HG02870 (cell line): ENCODE results near the gene PTPN23.

Experiments used
- ATAC-seq: cut with Tn5 transposase; IDR thresholded peaks from one replicate; pipeline ENCODE4 v1.9.1; 2021; ENCODE audit warnings: mild to moderate bottlenecking, moderate library complexity; ENCODE audit not compliant: unreplicated experiment

PTPN23 gene

DNA sequence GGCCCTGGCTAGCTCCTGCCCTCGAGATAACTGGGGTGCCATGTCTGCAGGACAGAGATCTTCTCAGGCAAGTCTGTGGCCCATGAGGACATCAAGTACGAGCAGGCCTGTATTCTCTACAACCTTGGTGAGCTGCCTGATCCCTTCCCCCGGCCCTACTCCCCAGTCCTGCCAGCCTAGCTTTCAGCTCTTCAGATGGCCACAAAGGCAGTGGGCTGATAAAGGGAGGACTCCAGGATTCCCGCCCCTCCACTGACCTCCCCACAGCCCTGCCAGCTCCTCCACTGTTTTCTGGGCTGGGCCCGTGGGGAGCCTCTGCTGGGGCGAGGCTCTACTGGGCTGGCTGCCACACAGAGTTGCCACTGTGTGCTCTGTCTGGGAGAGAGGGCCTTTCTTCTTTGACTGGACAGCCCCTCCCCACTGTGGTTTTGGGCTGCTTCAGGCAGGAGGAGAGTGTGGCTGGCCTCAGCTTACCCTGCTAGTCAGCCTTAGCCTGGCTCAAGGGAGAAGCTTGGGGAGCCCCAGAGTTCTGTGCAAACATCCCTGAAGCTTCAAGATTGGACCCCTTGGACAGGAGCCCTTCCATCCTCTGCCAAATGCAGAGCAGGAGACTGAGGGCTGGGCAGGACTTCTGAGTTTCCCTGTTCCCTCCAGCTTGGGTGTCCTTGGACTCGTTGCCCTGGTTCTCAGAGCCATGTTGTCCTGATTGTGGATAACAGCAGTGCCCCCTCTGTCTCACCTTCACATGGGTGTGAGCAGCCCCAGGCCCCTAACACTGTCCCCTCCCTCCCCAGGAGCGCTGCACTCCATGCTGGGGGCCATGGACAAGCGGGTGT is 24.4 kb downstream of the PTPN23 start:
- ATAC-seq, result no peak

DNA sequence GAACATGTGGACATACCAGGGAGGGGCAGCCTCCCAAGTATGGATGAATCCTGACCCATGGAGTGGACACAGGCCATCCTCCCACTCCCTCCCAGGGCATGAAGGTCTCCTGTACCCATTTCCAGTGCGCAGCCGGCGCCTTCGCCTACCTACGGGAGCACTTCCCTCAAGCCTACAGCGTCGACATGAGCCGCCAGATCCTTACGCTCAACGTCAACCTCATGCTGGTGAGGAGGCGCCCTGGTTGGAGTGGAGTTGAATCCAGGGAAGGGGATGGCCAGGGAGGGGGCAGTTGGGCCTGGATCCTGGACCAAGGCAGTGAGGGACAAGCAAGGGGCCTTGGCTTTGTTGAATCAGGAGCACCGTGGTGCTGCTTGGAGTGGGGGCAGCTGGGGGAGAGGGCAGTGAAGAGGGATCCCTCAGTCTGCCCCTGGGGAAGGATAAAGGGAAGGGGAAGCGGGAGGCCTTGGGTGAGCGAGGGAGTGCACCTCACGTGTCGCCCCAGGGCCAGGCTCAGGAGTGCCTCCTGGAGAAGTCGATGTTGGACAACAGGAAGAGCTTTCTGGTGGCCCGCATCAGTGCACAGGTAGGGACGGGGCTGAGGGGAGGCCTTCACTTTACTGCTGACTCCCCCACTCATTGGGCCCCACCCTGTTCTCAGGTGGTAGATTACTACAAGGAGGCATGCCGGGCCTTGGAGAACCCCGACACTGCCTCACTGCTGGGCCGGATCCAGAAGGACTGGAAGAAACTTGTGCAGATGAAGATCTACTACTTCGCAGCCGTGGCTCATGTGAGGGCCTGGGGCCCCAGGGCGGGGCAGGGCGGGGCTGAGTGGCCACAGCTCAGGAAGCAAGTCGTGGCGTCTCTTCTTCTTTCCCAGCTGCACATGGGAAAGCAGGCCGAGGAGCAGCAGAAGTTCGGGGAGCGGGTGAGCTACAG is 25.3 kb downstream of the PTPN23 start:
- ATAC-seq, result no peak

DNA sequence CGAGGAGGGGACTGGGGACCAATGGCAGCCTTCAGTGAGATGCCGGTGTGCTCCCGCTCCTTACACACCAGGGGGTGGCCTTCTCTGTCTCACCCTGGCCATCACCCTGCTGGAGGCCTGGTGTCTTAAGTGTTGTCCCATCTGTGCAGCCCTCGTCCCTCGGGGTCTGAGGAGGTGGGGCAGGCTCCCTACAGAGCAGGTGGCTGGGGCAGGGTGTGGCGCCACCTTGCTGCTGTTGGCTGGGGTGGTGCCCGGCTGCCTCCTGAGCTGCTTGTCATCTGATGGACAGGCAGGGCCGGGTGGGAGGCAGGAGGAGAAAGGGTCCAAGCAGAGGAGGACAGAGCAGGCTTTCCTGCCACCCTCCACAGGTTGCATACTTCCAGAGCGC is 25.9 kb downstream of the PTPN23 start:
- ATAC-seq, result no peak

- ATAC-seq, result no peak
Observed at GRCh38 chr3:47407237-47407636, 26.4 kb downstream of the PTPN23 start.

DNA sequence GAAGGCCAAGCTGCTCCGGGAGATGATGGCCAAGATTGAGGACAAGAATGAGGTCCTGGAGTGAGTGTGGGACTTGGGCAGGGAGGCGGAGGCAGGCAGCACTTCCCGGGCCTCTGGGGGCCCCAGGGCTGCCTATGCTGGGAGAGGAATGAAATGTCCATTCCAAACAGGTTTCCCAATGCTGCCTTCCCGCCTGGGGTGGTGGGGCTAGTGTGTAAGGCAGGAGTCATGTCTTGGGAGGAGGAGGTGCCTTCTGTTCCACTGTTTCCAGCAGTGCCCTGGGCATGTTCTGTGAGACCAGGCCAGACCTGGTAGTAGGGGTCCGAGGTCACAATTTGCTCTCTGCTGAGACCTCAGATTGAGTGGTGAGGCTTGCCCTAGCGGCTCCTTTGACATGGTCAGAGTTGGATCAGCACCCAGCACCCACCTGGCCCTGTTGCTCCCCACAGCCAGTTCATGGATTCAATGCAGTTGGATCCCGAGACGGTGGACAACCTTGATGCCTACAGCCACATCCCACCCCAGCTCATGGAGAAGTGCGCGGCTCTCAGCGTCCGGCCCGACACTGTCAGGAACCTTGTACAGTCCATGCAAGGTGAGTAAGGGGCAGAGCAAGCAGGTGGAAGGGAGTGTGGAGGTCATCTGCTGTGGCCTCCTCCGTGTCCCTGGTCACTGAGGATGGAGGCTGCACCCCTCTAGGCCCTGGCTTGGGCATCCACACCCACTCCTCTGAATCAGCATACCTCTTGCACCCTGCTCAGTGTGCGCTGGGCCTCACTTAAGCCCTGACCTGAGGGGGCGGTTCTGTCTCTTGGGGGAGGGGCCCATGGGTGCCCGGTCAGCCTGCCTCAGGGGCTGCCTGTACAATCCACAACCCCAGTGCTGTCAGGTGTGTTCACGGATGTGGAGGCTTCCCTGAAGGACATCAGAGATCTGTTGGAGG is 27.3 kb downstream of the PTPN23 start:
- no peak for ATAC-seq

DNA sequence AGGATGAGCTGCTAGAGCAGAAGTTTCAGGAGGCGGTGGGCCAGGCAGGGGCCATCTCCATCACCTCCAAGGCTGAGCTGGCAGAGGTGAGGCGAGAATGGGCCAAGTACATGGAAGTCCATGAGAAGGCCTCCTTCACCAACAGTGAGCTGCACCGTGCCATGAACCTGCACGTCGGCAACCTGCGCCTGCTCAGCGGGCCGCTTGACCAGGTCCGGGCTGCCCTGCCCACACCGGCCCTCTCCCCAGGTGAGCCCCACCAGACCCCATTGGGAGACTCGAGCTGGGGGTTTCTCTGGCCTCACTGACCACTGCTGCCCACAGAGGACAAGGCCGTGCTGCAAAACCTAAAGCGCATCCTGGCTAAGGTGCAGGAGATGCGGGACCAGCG is 28.0 kb downstream of the PTPN23 start:
- ATAC-seq, result no peak

GRCh38 chr3:47409284-47409683 is 28.5 kb downstream of the PTPN23 start:
- no peak for ATAC-seq

DNA sequence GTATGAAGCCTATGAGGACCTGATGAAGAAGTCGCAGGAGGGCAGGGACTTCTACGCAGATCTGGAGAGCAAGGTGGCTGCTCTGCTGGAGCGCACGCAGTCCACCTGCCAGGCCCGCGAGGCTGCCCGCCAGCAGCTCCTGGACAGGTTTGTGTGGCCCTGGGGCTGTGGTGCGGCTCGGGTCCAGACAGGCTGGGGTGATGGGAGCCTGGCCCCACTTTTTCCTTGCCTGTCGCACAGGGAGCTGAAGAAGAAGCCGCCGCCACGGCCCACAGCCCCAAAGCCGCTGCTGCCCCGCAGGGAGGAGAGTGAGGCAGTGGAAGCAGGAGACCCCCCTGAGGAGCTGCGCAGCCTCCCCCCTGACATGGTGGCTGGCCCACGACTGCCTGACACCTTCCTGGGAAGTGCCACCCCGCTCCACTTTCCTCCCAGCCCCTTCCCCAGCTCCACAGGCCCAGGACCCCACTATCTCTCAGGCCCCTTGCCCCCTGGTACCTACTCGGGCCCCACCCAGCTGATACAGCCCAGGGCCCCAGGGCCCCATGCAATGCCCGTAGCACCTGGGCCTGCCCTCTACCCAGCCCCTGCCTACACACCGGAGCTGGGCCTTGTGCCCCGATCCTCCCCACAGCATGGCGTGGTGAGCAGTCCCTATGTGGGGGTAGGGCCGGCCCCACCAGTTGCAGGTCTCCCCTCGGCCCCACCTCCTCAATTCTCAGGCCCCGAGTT is 29.0 kb downstream of the PTPN23 start:
- ATAC-seq, result no peak

GRCh38 chr3:47410417-47410720 is 29.5 kb downstream of the PTPN23 start:
- no peak for ATAC-seq

GRCh38 chr3:47410801-47411646 is 30.2 kb downstream of the PTPN23 start:
- ATAC-seq, result no peak

- ATAC-seq, result no peak
Observed at GRCh38 chr3:47411696-47412452, 31.1 kb downstream of the PTPN23 start.

GRCh38 chr3:47412453-47412756 is 31.6 kb downstream of the PTPN23 start:
- ATAC-seq, result no peak

- ATAC-seq, result no peak
Observed at GRCh38 chr3:47412842-47413520, 32.2 kb downstream of the PTPN23 start.

DNA sequence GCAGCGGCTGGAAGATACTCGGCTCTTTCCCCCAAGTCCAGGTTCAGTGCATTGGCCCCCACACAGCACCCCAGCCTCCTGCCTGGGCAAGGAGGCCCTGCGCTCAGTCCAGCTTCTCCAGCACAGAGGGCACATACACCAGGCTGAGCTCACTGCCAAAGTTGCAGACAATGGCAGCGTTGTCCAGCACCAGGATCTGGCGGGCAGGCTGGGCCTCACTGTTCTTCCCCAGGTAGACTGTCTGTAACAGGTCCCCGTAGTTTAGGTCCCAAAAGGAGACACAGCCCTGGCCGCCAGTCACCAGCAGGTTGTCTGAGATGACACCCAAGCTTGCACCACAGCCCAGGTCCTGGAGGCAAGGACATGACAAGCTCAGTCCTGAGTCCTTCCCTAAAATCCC is 32.9 kb downstream of the PTPN23 start:
- no peak for ATAC-seq

DNA sequence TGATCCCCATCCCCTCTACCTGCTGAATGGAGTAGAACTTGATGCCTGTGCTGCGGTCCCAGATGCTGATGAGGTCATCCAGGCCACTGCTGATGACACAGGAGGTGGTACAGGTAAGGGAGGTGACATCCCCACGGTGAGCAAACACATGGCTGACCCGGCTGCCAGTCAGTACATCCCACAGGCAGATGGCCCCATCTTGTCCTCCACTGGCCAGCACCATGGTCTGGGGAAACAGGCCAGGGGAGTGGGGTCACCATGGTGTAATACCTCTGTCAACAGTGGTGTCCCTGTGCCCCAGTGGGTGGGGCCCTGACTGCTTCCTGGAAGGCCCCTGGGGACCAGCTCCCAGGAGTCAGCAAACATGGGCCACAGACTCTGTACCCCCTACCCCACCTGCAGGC is 33.3 kb downstream of the PTPN23 start:
- no peak for ATAC-seq

GRCh38 chr3:47414666-47415587 is 34.1 kb downstream of the PTPN23 start:
- no peak for ATAC-seq

DNA sequence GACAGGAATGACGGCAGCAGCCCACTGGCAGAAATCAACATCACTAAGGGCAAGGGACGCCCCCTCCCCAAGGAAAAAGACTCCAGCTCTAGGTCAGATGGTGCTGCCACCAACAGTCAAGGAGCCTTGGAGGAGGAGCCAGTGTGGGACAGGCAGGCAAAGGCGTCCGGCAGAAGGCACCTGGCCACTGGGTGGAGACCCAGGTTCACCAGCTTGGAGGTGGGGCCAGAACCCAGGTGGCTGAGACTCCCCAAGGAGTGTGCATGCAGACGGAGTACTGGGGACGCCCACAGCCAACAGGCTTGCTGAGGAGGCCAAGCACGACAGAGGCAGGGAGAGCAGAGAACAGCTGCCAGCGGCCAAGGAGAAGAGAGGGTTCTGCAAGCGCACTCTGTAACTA is 35.2 kb downstream of the PTPN23 start:
- no peak for ATAC-seq
